Subcutaneous abdominal adipose tissue (tissue), 5 donors: ENCODE data around the gene GUCA1A.
"Not testable (repeated sequence)": the region's sequence is repeated elsewhere in the genome, so short reads cannot be mapped to it uniquely, and the experiment has no call there.

Source experiments
- H3K27ac ChIP-seq: one replicate; pipeline ENCODE4 v1.7.0; 2013; ENCODE audit warnings: low read depth, mild to moderate bottlenecking, inconsistent platforms, low read length, moderate library complexity
- H3K27me3 ChIP-seq, 5 donors: one replicate each; pipeline ENCODE4 v1.7.0; 2013; ENCODE audit warnings: low read length in 5 of 5, inconsistent platforms in 1 of 5; ENCODE audit not compliant: control insufficient read depth in 5 of 5, insufficient read depth in 4 of 5
- H3K36me3 ChIP-seq, 5 donors: one replicate each; pipeline ENCODE4 v1.7.0; 2013; ENCODE audit warnings: low read length in 5 of 5; ENCODE audit not compliant: control insufficient read depth in 5 of 5, insufficient read depth in 5 of 5
- H3K4me1 ChIP-seq, 5 donors: one replicate each; pipeline ENCODE4 v1.7.0; 2013; ENCODE audit warnings: low read length in 5 of 5, mild to moderate bottlenecking in 3 of 5, moderate library complexity in 1 of 5; ENCODE audit not compliant: control insufficient read depth in 5 of 5, insufficient read depth in 5 of 5
- H3K4me3 ChIP-seq, 5 donors: one replicate each; pipeline ENCODE4 v1.7.0; 2013; ENCODE audit warnings: low read length in 5 of 5, low read depth in 1 of 5
- H3K9ac ChIP-seq, 5 donors: one replicate each; pipeline ENCODE4 v1.7.0; 2013; ENCODE audit warnings: low read length in 5 of 5, mild to moderate bottlenecking in 4 of 5, moderate library complexity in 3 of 5
- H3K9me3 ChIP-seq, 5 donors: one replicate each; pipeline ENCODE4 v1.7.0; 2013; ENCODE audit warnings: low read length in 5 of 5; ENCODE audit not compliant: control insufficient read depth in 5 of 5
- donor health status: healthy.
- donor health status: healthy.
- donor health status: healthy.
- donor health status: healthy.
- donor health status: healthy.

Gene GUCA1A

GRCh38 chr6:42185597-42185996 lies 12.4 kb downstream of the GUCA1A start:
- Histone ChIP-seq H3K36me3 (peaks cover 0 to 2% (median 0%) of the 10 kb centered on the region in 5 donors), H3K9me3 (no peaks in the 10 kb centered on the region), H3K9ac (no peak overlapping the region), H3K27ac (no peak overlapping the region), H3K27me3 (no peaks in the 10 kb centered on the region), H3K4me3 (no peak overlapping the region), H3K4me1 (peaks cover 0 to 6% (median 0%) of the 10 kb centered on the region in 5 donors)

- H3K9me3 ChIP-seq = no peaks in the 10 kb centered on the region
Observed at GRCh38 chr6:42188406-42188805, 15.2 kb downstream of the GUCA1A start.

GRCh38 chr6:42190554-42191183 lies 17.5 kb downstream of the GUCA1A start:
- no peak overlapping the region for H3K4me3 ChIP-seq

More at GRCh38 chr6:42188406-42188805, 15.2 kb downstream of the GUCA1A start:
- Histone ChIP-seq H3K27me3 (no peaks in the 10 kb centered on the region), H3K9ac (no peak overlapping the region), H3K4me3 (no peak overlapping the region), H3K27ac (no peak overlapping the region), H3K36me3 (peaks cover 0 to 2% (median 0%) of the 10 kb centered on the region in 5 donors), H3K4me1 (no peaks in the 10 kb centered on the region)

GRCh38 chr6:42192385-42192784 lies 19.2 kb downstream of the GUCA1A start:
- H3K36me3 ChIP-seq, H3K27me3 ChIP-seq, H3K4me1 ChIP-seq, H3K9ac ChIP-seq, H3K4me3 ChIP-seq, H3K27ac ChIP-seq, H3K9me3 ChIP-seq: not testable (repeated sequence)

More at GRCh38 chr6:42190554-42191183, 17.5 kb downstream of the GUCA1A start:
- H3K27ac ChIP-seq = no peak overlapping the region
- H3K36me3 ChIP-seq = peaks cover 0 to 6% (median 2%) of the 10 kb centered on the region in 5 donors
- no peaks in the 10 kb centered on the region for H3K27me3 ChIP-seq
- no peak overlapping the region for H3K9ac ChIP-seq
- no peaks in the 10 kb centered on the region for H3K4me1 ChIP-seq
- H3K9me3 ChIP-seq = no peaks in the 10 kb centered on the region

DNA sequence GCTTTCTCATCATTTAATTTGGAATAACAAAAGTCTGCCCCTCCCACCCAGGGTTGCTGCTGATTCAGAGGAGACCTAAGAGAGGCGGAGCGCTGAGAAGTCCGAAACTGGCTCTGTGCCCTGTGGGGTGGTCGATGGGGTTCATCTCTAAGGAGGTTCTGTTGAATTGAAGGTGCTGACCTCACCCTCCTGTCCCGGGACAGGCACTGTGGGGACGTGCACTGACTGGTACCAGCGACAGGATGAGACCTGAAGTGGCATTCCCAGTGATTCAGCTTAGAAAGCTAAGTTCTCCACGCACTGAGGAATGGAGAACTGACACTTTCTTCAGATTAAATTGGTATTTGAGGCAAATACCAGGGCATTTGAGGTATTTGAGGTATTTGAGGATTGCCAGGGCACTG lies 20.3 kb downstream of the GUCA1A start:
- H3K4me3 ChIP-seq = no peak overlapping the region
- no peaks in the 10 kb centered on the region for H3K4me1 ChIP-seq
- H3K27me3 ChIP-seq = no peaks in the 10 kb centered on the region
- H3K27ac ChIP-seq = no peak overlapping the region
- no peak overlapping the region for H3K9ac ChIP-seq
- no peaks in the 10 kb centered on the region for H3K9me3 ChIP-seq
- H3K36me3 ChIP-seq = peaks cover 0 to 6% (median 2%) of the 10 kb centered on the region in 5 donors

DNA sequence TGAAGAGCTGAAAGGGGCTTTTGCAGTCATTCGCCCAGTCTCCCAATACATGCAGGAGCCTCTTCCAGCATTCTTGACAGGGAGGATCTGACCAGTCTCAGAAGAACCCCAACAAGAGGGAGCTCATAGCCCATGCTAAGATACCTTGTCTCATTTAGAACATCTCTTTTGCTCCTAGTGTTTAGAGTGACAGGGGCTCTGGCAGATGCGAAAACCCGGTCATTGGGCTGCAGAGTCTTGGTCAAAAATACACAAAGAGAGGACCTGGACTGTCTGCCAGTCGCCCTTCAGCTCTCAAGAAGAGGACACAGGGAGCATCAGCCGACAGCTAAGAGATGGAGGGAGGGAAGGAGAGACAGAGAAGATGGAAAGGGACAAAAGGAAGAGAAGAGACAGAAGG lies 20.9 kb downstream of the GUCA1A start:
- Histone ChIP-seq H3K4me1 (no peaks in the 10 kb centered on the region), H3K27ac (no peak overlapping the region), H3K9me3 (no peaks in the 10 kb centered on the region), H3K9ac (no peak overlapping the region), H3K36me3 (peaks cover 0 to 6% (median 2%) of the 10 kb centered on the region in 5 donors), H3K27me3 (no peaks in the 10 kb centered on the region), H3K4me3 (no peak overlapping the region)

DNA sequence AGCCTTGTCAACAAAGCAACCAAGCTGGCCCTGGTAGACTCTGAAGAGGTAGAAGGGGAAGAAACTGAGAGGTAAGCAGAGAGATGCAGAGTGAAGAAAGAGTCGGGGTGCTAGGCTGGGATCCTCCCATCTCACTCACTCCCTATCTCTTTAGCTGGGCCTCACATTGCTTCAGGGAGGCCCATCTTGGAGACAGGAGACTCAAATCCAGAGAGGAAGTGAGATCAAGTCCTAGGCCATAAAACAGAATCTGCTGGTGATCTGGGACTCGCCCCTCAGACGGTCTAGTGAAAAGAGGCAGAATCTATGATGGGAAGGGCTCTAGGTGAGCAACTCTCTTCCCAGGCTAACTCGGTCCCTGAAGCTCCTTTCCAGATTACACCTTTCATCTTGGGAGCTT lies 22.3 kb downstream of the GUCA1A start:
- Histone ChIP-seq H3K36me3 (peaks cover 0 to 6% (median 0%) of the 10 kb centered on the region in 5 donors), H3K9ac (no peak overlapping the region), H3K4me1 (no peaks in the 10 kb centered on the region)

GRCh38 chr6:42197555-42198362 lies 24.6 kb downstream of the GUCA1A start:
- H3K9ac ChIP-seq = no peak overlapping the region
- H3K9me3 ChIP-seq = no peaks in the 10 kb centered on the region
- H3K27ac ChIP-seq = no peak overlapping the region
- H3K4me1 ChIP-seq = no peaks in the 10 kb centered on the region
- peaks cover 0 to 6% (median 2%) of the 10 kb centered on the region in 5 donors for H3K36me3 ChIP-seq
- H3K27me3 ChIP-seq = no peaks in the 10 kb centered on the region
- no peak overlapping the region for H3K4me3 ChIP-seq

More for the DNA sequence above, 22.3 kb downstream of the GUCA1A start:
- H3K27ac ChIP-seq = no peak overlapping the region
- no peak overlapping the region for H3K4me3 ChIP-seq
- H3K27me3 ChIP-seq = no peaks in the 10 kb centered on the region
- H3K9me3 ChIP-seq = no peaks in the 10 kb centered on the region

GRCh38 chr6:42199106-42199981 lies 26.2 kb downstream of the GUCA1A start:
- Histone ChIP-seq H3K27ac (no peak overlapping the region), H3K36me3 (peaks cover 0 to 8% (median 5%) of the 10 kb centered on the region in 5 donors), H3K4me1 (no peaks in the 10 kb centered on the region), H3K9me3 (no peaks in the 10 kb centered on the region), H3K9ac (no peak overlapping the region), H3K4me3 (no peak overlapping the region), H3K27me3 (no peaks in the 10 kb centered on the region)
